HEK293 (cell line): ENCODE results near the gene TMEM121.

Source experiments
- BCL11B ChIP-seq: fragments of 450-650 bp; formaldehyde crosslinking; IDR thresholded peaks from 2 replicates; pipeline ENCODE4 v1.5.1; 2016; ENCODE audit warnings: low read depth, missing biosample characterization, missing genetic modification characterization
- CTCF ChIP-seq: fragments of 450-650 bp; formaldehyde crosslinking; IDR thresholded peaks from 2 replicates; pipeline ENCODE4 v1.5.1; 2016; ENCODE audit warnings: missing biosample characterization, missing genetic modification characterization
- GLI4 ChIP-seq: fragments of 450-650 bp; formaldehyde crosslinking; IDR thresholded peaks from 2 replicates; pipeline ENCODE4 v1.5.1; 2016; ENCODE audit warnings: missing biosample characterization, missing genetic modification characterization
- KLF17 ChIP-seq: fragments of 450-650 bp; formaldehyde crosslinking; IDR thresholded peaks from 2 replicates; pipeline ENCODE4 v1.5.1; 2016; ENCODE audit warnings: missing biosample characterization, missing genetic modification characterization
- OVOL3 ChIP-seq: fragments of 450-650 bp; formaldehyde crosslinking; IDR thresholded peaks from 2 replicates; pipeline ENCODE4 v1.5.1; 2016; ENCODE audit warnings: missing biosample characterization, missing genetic modification characterization
- TSHZ1 ChIP-seq: fragments of 450-650 bp; formaldehyde crosslinking; IDR thresholded peaks from 2 replicates; pipeline ENCODE4 v1.5.1; 2016; ENCODE audit warnings: missing biosample characterization, missing genetic modification characterization, borderline replicate concordance
- ZBTB17 ChIP-seq: fragments of 450-650 bp; formaldehyde crosslinking; IDR thresholded peaks from 2 replicates; pipeline ENCODE4 v1.5.1; 2016; ENCODE audit warnings: missing biosample characterization, missing genetic modification characterization
- ZBTB49 ChIP-seq: fragments of 450-650 bp; formaldehyde crosslinking; IDR thresholded peaks from 2 replicates; pipeline ENCODE4 v1.5.1; 2016; ENCODE audit warnings: missing biosample characterization, missing genetic modification characterization, low read depth
- ZBTB7A ChIP-seq: fragments of 450-650 bp; formaldehyde crosslinking; IDR thresholded peaks from 2 replicates; pipeline ENCODE4 v1.5.1; 2016; ENCODE audit warnings: low read depth, missing biosample characterization, missing genetic modification characterization
- ZNF155 ChIP-seq: fragments of 450-650 bp; formaldehyde crosslinking; IDR thresholded peaks from 2 replicates; pipeline ENCODE4 v1.5.1; 2016; ENCODE audit warnings: missing biosample characterization, missing genetic modification characterization
- ZNF214 ChIP-seq: fragments of 450-650 bp; formaldehyde crosslinking; IDR thresholded peaks from 2 replicates; pipeline ENCODE4 v1.5.1; 2017; ENCODE audit warnings: missing biosample characterization, mild to moderate bottlenecking, missing genetic modification characterization, borderline replicate concordance
- ZNF26 ChIP-seq: fragments of 450-650 bp; formaldehyde crosslinking; IDR thresholded peaks from 2 replicates; pipeline ENCODE4 v1.5.1; 2016; ENCODE audit warnings: missing biosample characterization, missing genetic modification characterization
- ZNF274 ChIP-seq, 2 experiments: fragments of 200-500 bp in 1 of 2; fragments of 450-650 bp in 1 of 2; sonication (Bioruptor generic) in 1 of 2; formaldehyde crosslinking in 1 of 2; IDR thresholded peaks; 2 replicates each; pipeline versions ENCODE4 v1.5.1 to v1.6.1; 2014 to 2016; ENCODE audit warnings: borderline replicate concordance in 1 of 2, inconsistent platforms in 1 of 2, low read length in 1 of 2, missing biosample characterization in 1 of 2, missing genetic modification characterization in 1 of 2
- ZNF292 ChIP-seq: fragments of 450-650 bp; formaldehyde crosslinking; IDR thresholded peaks from 2 replicates; pipeline ENCODE4 v1.5.1; 2016; ENCODE audit warnings: low read depth, missing biosample characterization, missing genetic modification characterization, borderline replicate concordance
- ZNF350 ChIP-seq: fragments of 450-650 bp; formaldehyde crosslinking; IDR thresholded peaks from 2 replicates; pipeline ENCODE4 v1.5.0; 2017; ENCODE audit warnings: missing biosample characterization, mild to moderate bottlenecking, missing genetic modification characterization
- ZNF423 ChIP-seq: fragments of 450-650 bp; formaldehyde crosslinking; IDR thresholded peaks from 2 replicates; pipeline ENCODE4 v1.5.1; 2016; ENCODE audit warnings: missing biosample characterization, missing genetic modification characterization
- ZNF473 ChIP-seq: fragments of 450-650 bp; formaldehyde crosslinking; IDR thresholded peaks from 2 replicates; pipeline ENCODE4 v1.5.1; 2017; ENCODE audit warnings: missing biosample characterization, missing genetic modification characterization
- ZNF48 ChIP-seq: fragments of 450-650 bp; formaldehyde crosslinking; IDR thresholded peaks from 2 replicates; pipeline ENCODE4 v1.5.1; 2016; ENCODE audit warnings: missing biosample characterization, missing genetic modification characterization
- ZNF530 ChIP-seq: fragments of 450-650 bp; formaldehyde crosslinking; IDR thresholded peaks from 2 replicates; pipeline ENCODE4 v1.5.1; 2016; ENCODE audit warnings: low read depth, missing biosample characterization, missing genetic modification characterization
- ZNF560 ChIP-seq: fragments of 450-650 bp; formaldehyde crosslinking; IDR thresholded peaks from 2 replicates; pipeline ENCODE4 v1.5.1; 2017; ENCODE audit warnings: missing biosample characterization, missing genetic modification characterization, borderline replicate concordance
- ZNF561 ChIP-seq: fragments of 450-650 bp; IDR thresholded peaks from 2 replicates; pipeline ENCODE4 v1.5.1; 2018; ENCODE audit warnings: missing biosample characterization, missing genetic modification characterization, borderline replicate concordance
- ZNF626 ChIP-seq: fragments of 450-650 bp; sonication (Bioruptor Pico); formaldehyde crosslinking; IDR thresholded peaks from 2 replicates; pipeline ENCODE4 v1.5.1; 2018; ENCODE audit warnings: missing biosample characterization, missing genetic modification characterization, inconsistent platforms
- ZNF645 ChIP-seq: fragments of 450-650 bp; formaldehyde crosslinking; IDR thresholded peaks from 2 replicates; pipeline ENCODE4; 2016; ENCODE audit warnings: missing biosample characterization, missing genetic modification characterization
- ZNF677 ChIP-seq: fragments of 450-650 bp; IDR thresholded peaks from 2 replicates; pipeline ENCODE4 v1.5.0; 2018; ENCODE audit warnings: missing biosample characterization, mild to moderate bottlenecking, missing genetic modification characterization, moderate library complexity
- ZNF76 ChIP-seq: fragments of 450-650 bp; formaldehyde crosslinking; IDR thresholded peaks from 2 replicates; pipeline ENCODE4; 2016; ENCODE audit warnings: low read depth, missing biosample characterization, missing genetic modification characterization, borderline replicate concordance
- ZNF843 ChIP-seq: fragments of 450-650 bp; formaldehyde crosslinking; IDR thresholded peaks from 2 replicates; pipeline ENCODE4 v1.5.1; 2016; ENCODE audit warnings: missing biosample characterization, missing genetic modification characterization

The TMEM121 gene

GRCh38 chr14:105480807-105481801 lies 45.3 kb upstream of the TMEM121 start (continued):
- TF ChIP-seq ZBTB49 (tag by site-specific recombination) (no peak), ZNF155 (no peak), ZNF530 (tag by site-specific recombination) (no peak), ZNF645 (tag by site-specific recombination) (no peak), OVOL3 (tag by site-specific recombination) (no peak), ZNF677 (tag by site-specific recombination) (no peak), ZNF473 (tag by site-specific recombination) (no peak), ZNF274 (IDR thresholded peaks at IDR 0.05; ENCODE audit: low read length) (no peak), ZNF274 (tag by site-specific recombination; IDR thresholded peaks at IDR 0.05; ENCODE audit: borderline replicate concordance) (no peak), ZBTB7A (tag by site-specific recombination) (peak; percentile 74), BCL11B (tag by site-specific recombination) (peak; percentile 79; the same call in 1 of the 2 replicates), ZNF76 (tag by site-specific recombination) (peak; percentile 39; the same call in 1 of the 2 replicates), TSHZ1 (tag by site-specific recombination) (no peak), ZNF26 (tag by site-specific recombination) (no peak), ZNF350 (tag by site-specific recombination) (no peak), ZNF561 (tag by site-specific recombination) (peak; percentile 68; the same call in 1 of the 2 replicates), ZNF214 (tag by site-specific recombination) (no peak), ZNF48 (tag by site-specific recombination) (no peak), ZNF292 (tag by site-specific recombination) (no peak), GLI4 (tag by site-specific recombination) (no peak), CTCF (tag by site-specific recombination) (peak; percentile 100), ZNF843 (peak; percentile 52; the same call in 1 of the 2 replicates), ZBTB17 (tag by site-specific recombination) (peak; percentile 92), KLF17 (tag by site-specific recombination) (peak; percentile 88), ZNF560 (tag by site-specific recombination) (peak; percentile 52; the same call in 1 of the 2 replicates), ZNF626 (tag by site-specific recombination) (no peak), ZNF423 (peak; percentile 37; the same call in 1 of the 2 replicates)
